Endothelial cell of umbilical vein (primary cell): ENCODE measurements around the gene FBXL17.

ENCODE experiments used
- EZH2 ChIP-seq: IDR thresholded peaks from 2 replicates; pipeline ENCODE4 v1.6.1; 2012; ENCODE audit warnings: borderline replicate concordance, low read depth, mild to moderate bottlenecking, moderate library complexity, low read length, inconsistent platforms; ENCODE audit not compliant: severe bottlenecking
- JUN ChIP-seq: IDR thresholded peaks from 2 replicates; pipeline ENCODE4 v1.6.1; 2011; ENCODE audit warnings: borderline replicate concordance, low read depth; ENCODE audit not compliant: insufficient read length, insufficient read depth
- POLR2A ChIP-seq: IDR thresholded peaks from 2 replicates; pipeline ENCODE4 v1.6.1; 2012; ENCODE audit warnings: low read depth, mild to moderate bottlenecking, control low read depth, low read length
- POLR2AphosphoS5 ChIP-seq: IDR thresholded peaks from 2 replicates; pipeline ENCODE4 v1.6.1; 2012; ENCODE audit warnings: low read depth, mild to moderate bottlenecking, control low read depth, low read length, moderate library complexity; ENCODE audit not compliant: insufficient read depth
- TF ChIP-seq, protein P1 (sequence below), 2 donors: IDR thresholded peaks; 1 replicate in 1 of 2; 2 replicates in 1 of 2; pipeline ENCODE4 v1.5.1; 2011; ENCODE audit warnings: low read length in 2 of 2, mild to moderate bottlenecking in 2 of 2, moderate library complexity in 2 of 2, control low read depth in 1 of 2, inconsistent platforms in 1 of 2, low read depth in 1 of 2; ENCODE audit not compliant: insufficient read depth in 1 of 2; ENCODE audit errors: extremely low read depth in 1 of 2
- TF ChIP-seq, protein P2 (sequence below): IDR thresholded peaks from 2 replicates; pipeline ENCODE4 v1.6.1; 2011; ENCODE audit not compliant: insufficient read depth, insufficient read length

DNA sequence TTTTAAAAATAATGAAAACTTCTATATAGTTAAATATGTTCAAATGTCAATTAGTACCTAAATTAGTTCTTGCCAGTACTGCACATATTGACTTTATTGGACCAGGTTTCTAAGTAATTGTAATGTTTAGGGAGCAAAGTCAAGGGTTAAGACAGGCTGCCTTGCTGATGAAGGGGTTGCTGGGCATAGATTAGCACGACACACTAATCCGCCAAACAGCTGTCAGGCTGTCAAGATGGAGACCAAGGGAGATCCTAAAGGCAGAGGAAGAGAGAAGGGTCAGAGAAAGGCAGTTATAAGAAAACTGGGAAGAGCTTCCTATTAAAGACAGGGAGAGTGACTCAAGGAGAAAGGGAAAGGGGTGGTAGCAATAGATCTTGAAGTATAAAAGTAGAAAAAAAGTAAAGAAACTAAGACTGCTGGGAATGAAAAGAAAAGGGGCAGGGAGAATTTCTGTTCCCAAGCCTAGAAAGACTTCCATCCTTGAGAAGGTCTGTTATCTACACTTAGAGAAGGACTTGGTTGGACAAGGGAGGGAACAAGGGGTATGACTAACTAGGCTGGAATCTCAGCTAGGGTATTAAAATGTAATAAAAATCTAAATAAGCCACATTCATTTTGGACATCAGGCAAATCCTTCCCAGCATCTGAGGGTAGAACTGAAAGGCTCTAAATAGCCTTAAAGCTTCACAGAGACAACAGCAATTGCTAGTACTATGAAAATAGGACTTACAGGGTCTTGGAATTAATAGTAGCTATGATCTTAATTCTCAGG lies 188.7 kb downstream of the FBXL17 start:
- no peak for TF ChIP-seq POLR2A
- no peak for TF ChIP-seq POLR2AphosphoS5
- TF ChIP-seq, protein P1, sequence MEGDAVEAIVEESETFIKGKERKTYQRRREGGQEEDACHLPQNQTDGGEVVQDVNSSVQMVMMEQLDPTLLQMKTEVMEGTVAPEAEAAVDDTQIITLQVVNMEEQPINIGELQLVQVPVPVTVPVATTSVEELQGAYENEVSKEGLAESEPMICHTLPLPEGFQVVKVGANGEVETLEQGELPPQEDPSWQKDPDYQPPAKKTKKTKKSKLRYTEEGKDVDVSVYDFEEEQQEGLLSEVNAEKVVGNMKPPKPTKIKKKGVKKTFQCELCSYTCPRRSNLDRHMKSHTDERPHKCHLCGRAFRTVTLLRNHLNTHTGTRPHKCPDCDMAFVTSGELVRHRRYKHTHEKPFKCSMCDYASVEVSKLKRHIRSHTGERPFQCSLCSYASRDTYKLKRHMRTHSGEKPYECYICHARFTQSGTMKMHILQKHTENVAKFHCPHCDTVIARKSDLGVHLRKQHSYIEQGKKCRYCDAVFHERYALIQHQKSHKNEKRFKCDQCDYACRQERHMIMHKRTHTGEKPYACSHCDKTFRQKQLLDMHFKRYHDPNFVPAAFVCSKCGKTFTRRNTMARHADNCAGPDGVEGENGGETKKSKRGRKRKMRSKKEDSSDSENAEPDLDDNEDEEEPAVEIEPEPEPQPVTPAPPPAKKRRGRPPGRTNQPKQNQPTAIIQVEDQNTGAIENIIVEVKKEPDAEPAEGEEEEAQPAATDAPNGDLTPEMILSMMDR (IDR thresholded peaks at IDR 0.05; ENCODE audit: extremely low read depth in 1 of 2, insufficient read depth in 1 of 2, low read depth in 1 of 2, low read length in 2 of 2) = no peak
- no peak for TF ChIP-seq JUN
- TF ChIP-seq EZH2 = no peak
- TF ChIP-seq, protein P2, sequence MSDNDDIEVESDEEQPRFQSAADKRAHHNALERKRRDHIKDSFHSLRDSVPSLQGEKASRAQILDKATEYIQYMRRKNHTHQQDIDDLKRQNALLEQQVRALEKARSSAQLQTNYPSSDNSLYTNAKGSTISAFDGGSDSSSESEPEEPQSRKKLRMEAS = no peak
